Vagina (tissue), 2 donors: ENCODE results near the gene LIPE.

Source experiments
- CTCF ChIP-seq, 3 experiments: fragments of 450-650 bp in 2 of 3; fragments of 200-600 bp in 1 of 3; sonication (generic) in 1 of 3; IDR thresholded peaks; one replicate each; pipeline ENCODE4 v1.5.1; 2017 to 2019; ENCODE audit warnings: antibody characterized with exemption in 3 of 3, mild to moderate bottlenecking in 2 of 3, moderate library complexity in 2 of 3
- POLR2A ChIP-seq, 2 donors: fragments of 450-650 bp; IDR thresholded peaks; one replicate each; pipeline ENCODE4 v1.6.1; 2017; ENCODE audit warnings: antibody characterized with exemption in 2 of 2, mild to moderate bottlenecking in 2 of 2, moderate library complexity in 2 of 2

GRCh38 chr19:42402376-42403116 is 24.6 kb downstream of the LIPE start:
- no peak for TF ChIP-seq POLR2A (IDR thresholded peaks at IDR 0.05)
- TF ChIP-seq CTCF (IDR thresholded peaks at IDR 0.05): no peak
